Spinal cord (tissue), 10 donors: ENCODE measurements around the gene CDCA7L. TPM values are rescaled to one million over a fixed set of nuclear protein-coding genes. Genes with fewer than 3 reads are reported as not detected.

Experiments used
- DNase-seq, 6 donors: peaks; one replicate each; pipeline versions ENCODE4 v3.0.0 to v3.0.0-alpha.2; 2013 to 2015; ENCODE audit warnings: low spot score in 6 of 6, low read depth in 4 of 6
- H3K27ac ChIP-seq: one replicate; pipeline ENCODE4 v1.5.1; 2013; ENCODE audit warnings: low read depth, low read length, control low read depth
- H3K27me3 ChIP-seq: one replicate; pipeline ENCODE4 v1.6.1; 2013; ENCODE audit warnings: low read length; ENCODE audit not compliant: control insufficient read depth, insufficient read depth
- H3K36me3 ChIP-seq: one replicate; pipeline ENCODE4 v1.6.1; 2013; ENCODE audit warnings: low read length; ENCODE audit not compliant: control insufficient read depth, insufficient read depth
- H3K4me1 ChIP-seq: one replicate; pipeline ENCODE4 v1.6.1; 2013; ENCODE audit warnings: low read length; ENCODE audit not compliant: control insufficient read depth, insufficient read depth
- H3K4me3 ChIP-seq: one replicate; pipeline ENCODE4 v1.5.1; 2013; ENCODE audit warnings: low read depth, low read length, control low read depth
- H3K9me3 ChIP-seq: one replicate; pipeline ENCODE4 v1.6.1; 2013; ENCODE audit warnings: low read length; ENCODE audit not compliant: control insufficient read depth, insufficient read depth
- WGBS: methylation state at CpG from one replicate; pipeline ENCODE4 v1.1.5; 2013; ENCODE audit warnings: missing lambda C conversion rate; ENCODE audit not compliant: insufficient coverage; 5-methylcytosine and 5-hydroxymethylcytosine counted together
- polyA plus RNA-seq, 2 donors: library from polyadenylated mRNA; unstranded; fragments of 120-200 nt; gene quantifications; one replicate each; pipeline ENCODE4 v1.2.1, GENCODE V29; 2013; ENCODE audit not compliant: insufficient read length in 2 of 2
- total RNA-seq, 2 donors: library from RNA; depleted of rRNA in 1 of 2; stranded (reverse); fragments of 120-200 nt in 1 of 2; fragments of >200 nt in 1 of 2; gene quantifications; one replicate each; pipeline versions ENCODE4 v1.2.3 to v1.2.4, GENCODE V29; 2013 to 2014
- donor health status: healthy.

CDCA7L gene
- total and polyA plus RNA-seq, 4 donors = 32.2 to 44.1 (median 38.2) TPM

DNA sequence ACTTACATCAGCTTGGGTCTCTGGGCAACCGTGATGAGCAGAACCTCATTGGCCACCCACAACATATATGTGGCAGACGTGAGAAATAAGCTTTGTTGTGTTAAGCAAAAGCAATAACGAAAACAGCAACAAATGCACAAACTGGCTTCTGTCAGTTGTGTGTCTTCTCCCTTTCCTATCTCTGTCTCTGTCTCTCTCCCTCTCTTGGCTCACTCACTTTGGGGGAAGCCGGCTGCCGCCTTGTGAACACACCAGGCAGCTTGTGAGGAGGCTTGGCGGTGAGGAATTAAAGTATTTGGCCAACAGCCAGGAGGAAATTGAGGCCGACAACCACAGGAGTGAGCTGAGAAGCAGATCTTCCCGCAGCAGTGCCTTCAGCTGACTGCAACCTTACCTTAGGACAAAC, 21.9 kb upstream of the CDCA7L start:
- peak in 2 of 6 donors; percentile 7 to 9 for DNase-seq
- 71% methylated on average over 3 of the region's 8 CpGs for WGBS

DNA sequence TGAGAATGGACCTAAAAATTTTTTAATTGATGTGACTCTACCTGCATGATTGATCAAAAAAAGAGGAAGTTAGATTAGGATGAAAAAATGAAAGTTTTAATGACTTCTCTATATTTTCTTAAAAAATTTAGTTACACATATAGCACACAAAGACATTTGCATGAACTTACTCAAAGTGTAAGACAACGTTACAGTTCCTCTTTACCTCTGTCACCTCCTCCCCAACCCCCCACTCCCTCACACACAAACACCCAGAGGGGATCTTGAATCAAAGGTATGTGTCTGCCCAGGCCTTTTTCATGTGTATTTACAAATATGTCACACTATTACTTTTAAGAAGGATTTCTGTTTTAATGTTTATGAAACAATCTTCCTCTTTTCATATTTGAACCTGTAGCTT, 20.6 kb upstream of the CDCA7L start:
- DNase-seq = no peak
- WGBS = no CpG with 5 or more reads among the region's 1 CpG
- H3K4me3 ChIP-seq = no peak overlapping the region
- H3K36me3 ChIP-seq = no peaks in the 10 kb centered on the region
- no peaks in the 10 kb centered on the region for H3K27me3 ChIP-seq
- no peaks in the 10 kb centered on the region for H3K9me3 ChIP-seq
- H3K27ac ChIP-seq = no peak overlapping the region
- H3K4me1 ChIP-seq = no peaks in the 10 kb centered on the region

More for the DNA sequence above, 21.9 kb upstream of the CDCA7L start:
- no peaks in the 10 kb centered on the region for H3K4me1 ChIP-seq
- H3K36me3 ChIP-seq = no peaks in the 10 kb centered on the region
- H3K9me3 ChIP-seq = no peaks in the 10 kb centered on the region
- no peak overlapping the region for H3K27ac ChIP-seq
- no peaks in the 10 kb centered on the region for H3K27me3 ChIP-seq
- no peak overlapping the region for H3K4me3 ChIP-seq

DNA sequence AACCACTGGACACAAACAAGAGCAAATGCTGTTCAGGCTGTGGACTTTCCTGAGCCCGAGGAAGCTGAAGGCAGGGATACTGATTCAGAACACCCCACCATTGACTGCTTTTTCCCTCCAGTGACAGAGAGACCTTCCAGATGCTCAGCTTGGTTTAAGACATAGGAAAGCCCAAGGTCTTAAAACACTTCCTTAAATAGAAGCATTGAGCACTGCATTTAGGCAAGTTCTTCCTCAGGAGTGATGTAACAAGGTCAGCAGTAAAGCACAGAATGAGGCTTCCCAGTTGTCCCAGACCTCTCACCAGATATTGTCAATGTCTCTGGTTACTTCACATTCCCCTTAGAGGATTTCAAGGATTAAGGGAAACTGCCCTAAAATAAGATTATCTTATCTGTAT, 19.6 kb upstream of the CDCA7L start:
- Histone ChIP-seq H3K27ac (no peak overlapping the region), H3K9me3 (no peaks in the 10 kb centered on the region), H3K4me1 (no peaks in the 10 kb centered on the region), H3K4me3 (no peak overlapping the region), H3K36me3 (no peaks in the 10 kb centered on the region), H3K27me3 (no peaks in the 10 kb centered on the region)
- 73% methylated on average over 1 of the region's 1 CpG for WGBS
- no peak for DNase-seq

DNA sequence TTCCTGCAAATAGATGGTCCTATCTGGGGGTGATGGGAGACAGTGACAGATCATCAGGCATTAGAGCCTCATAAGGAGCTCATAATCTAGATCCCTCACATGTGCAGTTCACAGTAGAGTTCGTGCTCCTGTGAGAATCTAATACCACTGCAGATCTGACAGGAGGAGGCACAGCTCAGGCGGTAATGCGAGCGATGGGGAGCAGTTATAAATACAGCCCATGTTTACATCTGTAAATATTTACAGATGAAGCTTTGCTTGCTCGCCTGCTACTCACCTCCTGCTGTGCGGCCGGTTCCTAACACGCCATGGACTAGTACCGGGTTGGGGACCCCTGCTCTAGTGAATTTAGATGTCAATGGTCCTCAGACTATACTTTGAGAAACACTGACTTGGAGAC, 17.0 kb upstream of the CDCA7L start:
- Histone ChIP-seq H3K36me3 (no peaks in the 10 kb centered on the region), H3K4me3 (no peak overlapping the region), H3K27ac (no peak overlapping the region), H3K9me3 (no peaks in the 10 kb centered on the region), H3K27me3 (no peaks in the 10 kb centered on the region), H3K4me1 (no peaks in the 10 kb centered on the region)
- 82% methylated on average over 4 of the region's 9 CpGs for WGBS
- DNase-seq = no peak

DNA sequence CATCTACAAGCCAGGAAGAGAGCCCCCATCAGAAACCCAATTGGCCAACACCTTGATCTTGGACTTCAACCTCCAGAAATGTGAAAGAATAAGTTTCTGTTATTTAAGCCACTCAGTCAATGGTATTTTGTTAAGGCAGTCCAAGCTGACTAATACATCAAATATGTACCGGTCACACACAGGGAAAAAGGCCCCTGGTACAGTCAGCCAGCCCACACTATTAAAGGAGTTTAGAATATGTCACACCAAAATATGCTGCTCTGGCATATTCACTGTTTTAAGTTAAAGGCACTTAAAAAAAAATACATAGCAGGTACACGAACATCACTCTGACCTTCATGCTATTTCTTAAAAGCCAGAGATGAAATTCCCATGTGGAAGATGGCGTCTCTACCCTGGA, 15.2 kb upstream of the CDCA7L start:
- no CpG with 5 or more reads among the region's 3 CpGs for WGBS
- H3K9me3 ChIP-seq = no peaks in the 10 kb centered on the region
- no peaks in the 10 kb centered on the region for H3K36me3 ChIP-seq
- no peak overlapping the region for H3K27ac ChIP-seq
- no peak overlapping the region for H3K4me3 ChIP-seq
- H3K27me3 ChIP-seq = no peaks in the 10 kb centered on the region
- DNase-seq = no peak
- H3K4me1 ChIP-seq = no peaks in the 10 kb centered on the region

DNA sequence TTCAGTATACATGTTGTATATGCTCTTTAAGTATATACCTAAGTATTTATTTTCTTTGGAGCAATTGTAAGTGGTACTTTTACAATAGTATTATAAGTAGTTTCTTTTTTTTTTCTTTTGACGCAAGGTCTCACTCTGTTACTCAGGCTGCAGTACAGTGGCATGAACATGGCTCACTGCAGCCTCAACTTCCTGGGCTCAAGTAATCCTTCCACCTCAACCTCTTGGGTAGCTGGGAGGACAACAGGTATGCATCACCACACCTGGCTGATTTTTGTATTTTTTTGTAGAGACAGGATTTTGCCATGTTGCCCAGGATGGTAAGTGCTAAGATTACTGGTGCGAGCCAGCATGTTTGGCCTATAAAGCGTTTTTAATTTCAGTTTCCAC, 13.7 kb upstream of the CDCA7L start:
- H3K4me1 ChIP-seq = no peaks in the 10 kb centered on the region
- WGBS = no CpG with 5 or more reads among the region's 3 CpGs
- H3K9me3 ChIP-seq = no peaks in the 10 kb centered on the region
- H3K27me3 ChIP-seq = no peaks in the 10 kb centered on the region
- H3K36me3 ChIP-seq = no peaks in the 10 kb centered on the region
- no peak overlapping the region for H3K4me3 ChIP-seq
- DNase-seq = no peak
- no peak overlapping the region for H3K27ac ChIP-seq

DNA sequence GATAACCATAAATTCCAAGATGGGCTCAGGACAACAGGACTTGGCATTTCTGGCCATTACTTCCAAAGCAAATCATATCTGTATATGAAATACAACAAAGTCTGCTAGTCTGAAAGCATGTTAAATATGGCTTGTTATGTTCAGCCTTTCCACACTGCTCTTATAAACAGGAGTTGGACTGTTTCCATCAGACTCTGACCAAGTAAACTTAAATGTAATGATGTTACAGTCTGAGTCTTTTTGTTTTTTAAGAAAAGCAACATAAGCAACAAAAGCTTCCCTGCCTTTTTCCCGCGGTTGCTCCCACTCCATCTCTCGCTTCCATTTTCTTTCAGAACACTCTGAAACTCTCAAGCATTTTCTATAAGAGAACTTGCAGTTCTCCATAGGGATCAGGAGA, 8.1 kb upstream of the CDCA7L start:
- no peak for DNase-seq
- Histone ChIP-seq H3K9me3 (no peaks in the 10 kb centered on the region), H3K27ac (no peak overlapping the region), H3K36me3 (no peaks in the 10 kb centered on the region), H3K27me3 (no peaks in the 10 kb centered on the region), H3K4me1 (no peaks in the 10 kb centered on the region), H3K4me3 (no peak overlapping the region)
- no CpG with 5 or more reads among the region's 3 CpGs for WGBS

DNA sequence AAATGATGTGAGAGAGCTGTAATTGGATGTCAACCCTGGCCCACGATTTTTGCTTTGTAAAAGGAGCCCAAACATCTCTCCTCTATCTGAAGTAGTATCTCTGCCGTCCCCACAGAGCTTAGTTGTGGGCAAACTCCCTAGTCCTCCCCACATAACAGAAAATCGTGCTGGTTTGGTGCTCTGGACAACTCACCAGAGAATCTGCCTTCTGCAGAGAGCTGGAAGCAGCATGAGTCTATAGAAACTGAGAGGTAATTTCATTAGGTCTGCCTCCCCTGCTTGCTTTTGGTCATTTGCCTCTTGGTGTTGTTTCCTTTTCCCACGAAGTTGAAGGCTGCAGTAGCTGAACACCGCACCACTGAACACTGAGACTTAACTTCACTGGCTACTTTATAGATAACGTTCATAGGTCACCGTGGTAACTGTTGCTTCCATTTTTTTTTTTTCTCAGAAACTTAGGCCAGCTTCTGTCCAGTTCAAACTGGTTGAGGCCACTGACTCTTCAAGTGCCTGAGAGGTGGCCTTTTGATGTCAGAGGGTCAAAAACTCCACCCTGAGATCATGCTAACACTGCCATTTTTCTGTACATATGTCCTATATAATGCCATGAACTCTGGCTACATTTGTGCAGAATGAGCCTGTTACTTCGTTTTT, 3.3 kb upstream of the CDCA7L start:
- peaks cover 11% of the 10 kb centered on the region for H3K27me3 ChIP-seq
- no peaks in the 10 kb centered on the region for H3K36me3 ChIP-seq
- peaks cover 15% of the 10 kb centered on the region for H3K4me1 ChIP-seq
- no peak for DNase-seq
- H3K4me3 ChIP-seq = no peak overlapping the region
- H3K9me3 ChIP-seq = no peaks in the 10 kb centered on the region
- 45% methylated on average over 3 of the region's 8 CpGs for WGBS
- no peak overlapping the region for H3K27ac ChIP-seq

DNA sequence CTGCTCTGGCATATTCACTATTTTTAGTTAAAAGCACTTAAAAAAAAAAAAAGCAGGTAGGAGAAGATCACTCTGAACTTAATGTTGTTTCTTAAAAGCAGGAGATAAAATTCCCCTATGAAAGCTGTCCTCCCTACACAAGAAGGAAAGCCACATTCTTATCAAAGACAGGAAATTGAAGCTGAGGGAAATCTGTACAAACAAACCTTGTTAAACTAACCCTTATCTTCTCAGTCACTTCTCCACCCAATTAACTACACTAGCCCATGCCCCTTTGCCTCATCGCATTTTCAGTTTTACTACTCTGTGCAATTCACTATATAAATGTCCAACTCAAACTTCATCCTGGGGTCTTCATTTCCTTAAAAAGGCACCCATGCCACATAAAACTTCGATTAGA, 2.7 kb upstream of the CDCA7L start:
- H3K9me3 ChIP-seq = no peaks in the 10 kb centered on the region
- H3K36me3 ChIP-seq = no peaks in the 10 kb centered on the region
- H3K27me3 ChIP-seq = peaks cover 14% of the 10 kb centered on the region
- no peak overlapping the region for H3K27ac ChIP-seq
- no peak overlapping the region for H3K4me3 ChIP-seq
- peaks cover 16% of the 10 kb centered on the region for H3K4me1 ChIP-seq
- 82% methylated on average over 1 of the region's 2 CpGs for WGBS
- no peak for DNase-seq

DNA sequence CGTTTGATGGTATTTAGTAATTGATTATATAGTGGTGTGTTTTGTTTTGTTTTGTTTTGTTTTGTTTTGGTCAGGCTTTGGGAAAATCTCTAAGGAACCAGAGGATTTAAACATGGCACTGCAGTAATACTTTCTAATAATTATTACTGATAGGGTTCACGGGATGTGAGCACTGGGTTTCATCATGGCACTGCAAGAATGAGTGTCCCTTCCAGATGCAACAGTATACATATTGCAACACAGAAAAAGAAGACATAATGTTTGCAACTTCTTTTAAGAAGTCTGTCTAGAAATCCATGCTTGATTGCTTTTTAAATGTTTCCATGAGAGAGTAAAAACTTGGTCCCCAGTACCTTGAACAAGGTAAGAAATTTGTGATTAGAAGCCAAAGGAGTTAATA, 2.2 kb upstream of the CDCA7L start:
- Histone ChIP-seq H3K27me3 (peaks cover 14% of the 10 kb centered on the region), H3K4me3 (no peak overlapping the region), H3K27ac (no peak overlapping the region), H3K9me3 (no peaks in the 10 kb centered on the region), H3K4me1 (peaks cover 16% of the 10 kb centered on the region), H3K36me3 (no peaks in the 10 kb centered on the region)
- DNase-seq = no peak
- WGBS = no CpG with 5 or more reads among the region's 2 CpGs
